Endodermal cell (in vitro differentiated cells): ENCODE results near the gene CFB. TPM values are rescaled to one million over a fixed set of nuclear protein-coding genes. Genes with fewer than 3 reads are reported as not detected.
"Not testable (repeated sequence)": the region's sequence is repeated elsewhere in the genome, so short reads cannot be mapped to it uniquely, and the experiment has no call there.

ENCODE experiments used
- DNase-seq: peaks from one replicate; pipeline ENCODE4 v3.0.0-alpha.2; 2017
- H3K27ac ChIP-seq: 2 replicates; pipeline ENCODE4 v1.5.1; 2013; ENCODE audit warnings: mild to moderate bottlenecking, low read depth, low read length, moderate library complexity
- H3K27me3 ChIP-seq: 2 replicates; pipeline ENCODE4 v1.6.1; 2013; ENCODE audit warnings: mild to moderate bottlenecking, low read length, moderate library complexity; ENCODE audit not compliant: insufficient read depth, control insufficient read depth, poor library complexity, severe bottlenecking
- H3K36me3 ChIP-seq: 2 replicates; pipeline ENCODE4 v1.7.0; 2013; ENCODE audit warnings: mild to moderate bottlenecking, low read length, moderate library complexity; ENCODE audit not compliant: control insufficient read depth, insufficient read depth
- H3K4me1 ChIP-seq: one replicate; pipeline ENCODE4 v1.7.0; 2013; ENCODE audit warnings: low read length; ENCODE audit not compliant: control insufficient read depth, insufficient read depth
- H3K4me3 ChIP-seq: 2 replicates; pipeline ENCODE4 v1.5.1; 2013; ENCODE audit warnings: mild to moderate bottlenecking, low read length, moderate library complexity
- H3K9ac ChIP-seq: 2 replicates; pipeline ENCODE4 v1.6.1; 2013; ENCODE audit warnings: mild to moderate bottlenecking, low read length, moderate library complexity; ENCODE audit not compliant: poor library complexity, severe bottlenecking; ENCODE audit errors: extremely low read depth
- H3K9me3 ChIP-seq: 2 replicates; pipeline ENCODE4 v1.6.1; 2013; ENCODE audit warnings: mild to moderate bottlenecking, low read length, moderate library complexity; ENCODE audit not compliant: control insufficient read depth
- H3K27ac Mint-ChIP-seq: 2 replicates; pipeline ENCODE4 v1.8.0; 2020; ENCODE audit warnings: mixed read lengths
- H3K27me3 Mint-ChIP-seq: 2 replicates; pipeline ENCODE4 v1.8.0; 2021; ENCODE audit warnings: mild to moderate bottlenecking, mixed read lengths; ENCODE audit not compliant: insufficient read depth
- H3K36me3 Mint-ChIP-seq: 2 replicates; pipeline ENCODE4 v1.8.0; 2020; ENCODE audit warnings: low read depth, mixed read lengths
- H3K4me1 Mint-ChIP-seq: 2 replicates; pipeline ENCODE4 v1.8.0; 2020; ENCODE audit warnings: mixed read lengths
- H3K4me3 Mint-ChIP-seq: 2 replicates; pipeline ENCODE4 v1.8.0; 2020; ENCODE audit warnings: mild to moderate bottlenecking, moderate library complexity, mixed read lengths
- H3K9me3 Mint-ChIP-seq: 2 replicates; pipeline ENCODE4 v1.8.0; 2020; ENCODE audit warnings: mild to moderate bottlenecking, mixed read lengths
- WGBS, 2 experiments: methylation state at CpG; one replicate each; pipeline versions ENCODE4 v1.1.5 to v1.1.7; 2013; ENCODE audit warnings: missing lambda C conversion rate in 2 of 2, mixed read lengths in 1 of 2; ENCODE audit not compliant: insufficient coverage in 1 of 2, insufficient read length in 1 of 2; 5-methylcytosine and 5-hydroxymethylcytosine counted together
- total RNA-seq, 2 donors: library from RNA; stranded (reverse); fragmentation: NEBNext Ultra II Directional in 1 of 2; extraction: Animal tissue kit (Norgen Biotek cat#: 25700) in 1 of 2; gene quantifications; 2 replicates in 1 of 2; 3 replicates in 1 of 2; pipeline ENCODE4 v1.2.1, GENCODE V29; 2021
- TF ChIP-seq, protein P1 (sequence below): fragments of 200-600 bp; sonication (generic); conservative IDR thresholded peaks from 2 replicates; pipeline ENCODE4 v1.5.0; 2021; ENCODE audit warnings: antibody characterized with exemption, mild to moderate bottlenecking

CFB gene
- total RNA-seq, 2 donors from 2014 or later: 0.51 to 0.66 TPM

DNA sequence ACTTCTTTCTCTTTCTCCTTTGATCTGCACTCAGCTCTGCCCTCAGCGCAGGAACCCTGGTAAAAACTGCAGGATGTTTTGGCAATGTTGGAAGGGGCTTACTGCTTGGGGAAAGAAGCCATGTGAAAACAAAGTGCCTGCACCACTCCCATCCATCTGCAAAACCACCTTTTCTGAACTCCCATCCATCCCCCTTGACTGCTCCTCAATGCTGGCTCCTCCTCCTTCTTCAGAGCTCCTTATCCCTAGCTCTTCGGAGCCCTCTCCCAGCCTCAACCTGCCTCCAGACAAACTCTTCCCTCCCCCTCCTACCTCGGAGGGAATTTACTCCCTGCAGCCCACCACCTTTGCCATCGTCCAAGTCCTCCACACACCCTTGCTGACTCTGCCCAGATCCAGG lies 39.8 kb upstream of the CFB start:
- WGBS, 2 experiments: 20 to 29% methylated on average over 2 to 4 of the region's 4 CpGs
- no peaks in the 10 kb centered on the region for H3K9me3 ChIP-seq
- peak; percentile 66 for DNase-seq
- no peak overlapping the region for H3K4me3 ChIP-seq
- H3K9me3 Mint-ChIP-seq: no peaks in the 10 kb centered on the region
- H3K4me1 Mint-ChIP-seq: peaks cover 20% of the 10 kb centered on the region
- H3K27ac ChIP-seq: no peak overlapping the region
- no peaks in the 10 kb centered on the region for H3K36me3 ChIP-seq
- TF ChIP-seq, protein P1, sequence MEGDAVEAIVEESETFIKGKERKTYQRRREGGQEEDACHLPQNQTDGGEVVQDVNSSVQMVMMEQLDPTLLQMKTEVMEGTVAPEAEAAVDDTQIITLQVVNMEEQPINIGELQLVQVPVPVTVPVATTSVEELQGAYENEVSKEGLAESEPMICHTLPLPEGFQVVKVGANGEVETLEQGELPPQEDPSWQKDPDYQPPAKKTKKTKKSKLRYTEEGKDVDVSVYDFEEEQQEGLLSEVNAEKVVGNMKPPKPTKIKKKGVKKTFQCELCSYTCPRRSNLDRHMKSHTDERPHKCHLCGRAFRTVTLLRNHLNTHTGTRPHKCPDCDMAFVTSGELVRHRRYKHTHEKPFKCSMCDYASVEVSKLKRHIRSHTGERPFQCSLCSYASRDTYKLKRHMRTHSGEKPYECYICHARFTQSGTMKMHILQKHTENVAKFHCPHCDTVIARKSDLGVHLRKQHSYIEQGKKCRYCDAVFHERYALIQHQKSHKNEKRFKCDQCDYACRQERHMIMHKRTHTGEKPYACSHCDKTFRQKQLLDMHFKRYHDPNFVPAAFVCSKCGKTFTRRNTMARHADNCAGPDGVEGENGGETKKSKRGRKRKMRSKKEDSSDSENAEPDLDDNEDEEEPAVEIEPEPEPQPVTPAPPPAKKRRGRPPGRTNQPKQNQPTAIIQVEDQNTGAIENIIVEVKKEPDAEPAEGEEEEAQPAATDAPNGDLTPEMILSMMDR: no peak
- no peaks in the 10 kb centered on the region for H3K36me3 Mint-ChIP-seq
- peaks cover 2% of the 10 kb centered on the region for H3K27me3 Mint-ChIP-seq
- no peaks in the 10 kb centered on the region for H3K27me3 ChIP-seq
- no peak overlapping the region for H3K9ac ChIP-seq
- H3K4me1 ChIP-seq: peaks cover 2% of the 10 kb centered on the region
- H3K4me3 Mint-ChIP-seq: no peak overlapping the region
- H3K27ac Mint-ChIP-seq: peak overlapping the region; percentile 74

DNA sequence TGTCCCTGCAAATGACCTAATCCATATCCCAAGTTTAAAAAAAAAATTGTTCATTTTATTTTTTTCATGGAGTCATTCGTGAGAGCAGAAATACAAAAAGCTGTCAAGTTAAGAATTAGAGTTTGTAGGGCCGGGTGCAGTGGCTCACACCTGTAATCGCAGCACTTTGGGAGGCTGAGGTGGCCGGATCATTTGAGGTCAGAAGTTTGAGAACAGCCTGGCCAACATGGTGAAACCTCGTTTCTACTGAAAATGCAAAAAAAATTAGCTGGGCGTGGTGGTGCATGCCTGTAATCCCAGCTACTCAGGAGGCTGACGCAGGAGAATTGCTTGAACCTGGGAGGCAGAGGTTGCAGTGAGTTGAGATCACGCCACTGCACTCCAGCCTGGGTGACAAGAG lies 39.2 kb upstream of the CFB start:
- H3K4me3 ChIP-seq: not testable (repeated sequence)
- WGBS, 2 experiments: 90 to 92% methylated on average over 7 to 8 of the region's 8 CpGs

DNA sequence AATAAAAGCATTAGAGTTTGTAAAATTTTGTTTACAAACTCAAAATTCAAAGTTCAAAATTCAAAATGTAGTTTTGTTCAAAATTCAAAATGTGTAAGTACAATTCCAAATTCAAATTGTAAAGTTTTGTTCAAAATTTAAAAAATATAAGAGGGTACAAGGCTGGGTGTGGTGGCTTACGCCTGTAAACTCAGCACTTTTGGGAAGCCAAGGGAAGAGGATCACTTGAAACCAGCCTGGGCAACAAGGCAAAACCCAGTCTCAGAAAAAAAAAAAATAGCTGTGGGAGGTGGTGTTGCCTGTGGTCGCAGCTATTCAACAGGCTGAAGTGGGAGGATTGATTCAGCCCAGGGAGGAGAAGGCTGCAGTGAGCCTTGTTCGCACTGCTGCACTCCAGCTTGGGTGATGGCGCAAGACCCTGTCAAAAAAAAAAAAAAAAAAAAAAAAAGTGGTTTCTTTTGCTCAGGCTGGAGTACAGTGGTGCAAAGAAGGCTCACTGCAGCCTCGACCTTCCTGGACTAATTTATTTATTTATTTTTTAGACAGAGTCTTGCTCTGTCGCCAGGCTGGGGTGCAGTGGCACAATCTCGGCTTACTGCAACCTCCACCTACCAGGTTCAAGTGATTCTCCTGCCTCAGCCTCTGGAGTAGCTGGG lies 38.6 kb upstream of the CFB start:
- no peaks in the 10 kb centered on the region for H3K27me3 ChIP-seq
- no peaks in the 10 kb centered on the region for H3K9me3 Mint-ChIP-seq
- H3K9ac ChIP-seq: no peak overlapping the region
- H3K36me3 Mint-ChIP-seq: no peaks in the 10 kb centered on the region
- H3K27ac Mint-ChIP-seq: no peak overlapping the region
- no peak overlapping the region for H3K4me3 Mint-ChIP-seq
- WGBS, 2 experiments: 95 to 100% methylated on average over 3 to 7 of the region's 7 CpGs
- H3K9me3 ChIP-seq: no peaks in the 10 kb centered on the region
- H3K4me1 ChIP-seq: peaks cover 2% of the 10 kb centered on the region
- peaks cover 2% of the 10 kb centered on the region for H3K27me3 Mint-ChIP-seq
- H3K36me3 ChIP-seq: no peaks in the 10 kb centered on the region
- DNase-seq: no peak
- no peak overlapping the region for H3K27ac ChIP-seq
- no peak overlapping the region for H3K4me3 ChIP-seq
- H3K4me1 Mint-ChIP-seq: peaks cover 20% of the 10 kb centered on the region
- TF ChIP-seq, protein P1: no peak

More for the DNA sequence above, 39.2 kb upstream of the CFB start:
- H3K4me3 Mint-ChIP-seq, H3K9ac ChIP-seq, H3K27me3 Mint-ChIP-seq, H3K9me3 Mint-ChIP-seq, H3K9me3 ChIP-seq, H3K27me3 ChIP-seq, H3K27ac Mint-ChIP-seq, H3K36me3 ChIP-seq, H3K27ac ChIP-seq, H3K4me1 ChIP-seq, DNase-seq, H3K36me3 Mint-ChIP-seq: not testable (repeated sequence)
- H3K4me1 Mint-ChIP-seq: peaks cover 20% of the 10 kb centered on the region

DNA sequence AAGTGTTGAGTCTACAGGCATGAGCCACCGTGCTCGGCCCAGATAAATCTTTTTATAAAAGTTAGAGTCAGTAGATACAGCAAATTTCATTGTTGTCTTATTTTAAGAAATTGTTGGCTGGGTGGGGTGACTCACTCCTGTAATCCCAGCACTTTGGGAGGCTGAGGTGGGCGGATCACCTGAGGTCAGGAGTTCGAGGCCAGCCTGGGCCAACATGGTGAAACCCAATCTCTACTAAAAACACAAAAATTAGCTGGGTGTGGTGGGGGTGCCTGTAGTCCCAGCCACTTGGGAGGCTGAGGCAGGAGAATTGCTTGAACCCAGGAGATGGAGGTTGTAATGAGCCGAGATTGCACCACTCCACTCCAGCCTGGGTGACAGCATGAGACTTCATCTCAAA lies 37.6 kb upstream of the CFB start:
- H3K4me1 Mint-ChIP-seq: peaks cover 12% of the 10 kb centered on the region
- not testable (repeated sequence) for H3K4me3 Mint-ChIP-seq

More for the DNA sequence above, 37.6 kb upstream of the CFB start:
- H3K27me3 ChIP-seq, DNase-seq, H3K27ac Mint-ChIP-seq, H3K9me3 ChIP-seq, H3K27me3 Mint-ChIP-seq, H3K9ac ChIP-seq, H3K4me1 ChIP-seq, H3K27ac ChIP-seq, H3K9me3 Mint-ChIP-seq, H3K36me3 ChIP-seq, H3K4me3 ChIP-seq, H3K36me3 Mint-ChIP-seq: not testable (repeated sequence)
- 98% methylated on average over 5 of the region's 5 CpGs; no CpG with 5 or more reads in 1 of the 2 experiments for WGBS, 2 experiments
